Epithelial cell of esophagus (primary cell): ENCODE data around the gene GPC6.

Experiments
- DNase-seq: peaks from one replicate; pipeline ENCODE4 v3.0.0; 2010; ENCODE audit warnings: low read depth
- H3K4me3 ChIP-seq: 2 replicates; pipeline ENCODE4 v1.5.1; 2011; ENCODE audit warnings: mild to moderate bottlenecking, low read length, control low read depth
- TF ChIP-seq, protein P1 (sequence below): IDR thresholded peaks from 2 replicates; pipeline ENCODE4 v1.5.1; 2011; ENCODE audit warnings: low read depth, mild to moderate bottlenecking, low read length, control low read depth, inconsistent platforms; ENCODE audit not compliant: insufficient read depth; ENCODE audit errors: missing control alignments

GPC6 gene

DNA sequence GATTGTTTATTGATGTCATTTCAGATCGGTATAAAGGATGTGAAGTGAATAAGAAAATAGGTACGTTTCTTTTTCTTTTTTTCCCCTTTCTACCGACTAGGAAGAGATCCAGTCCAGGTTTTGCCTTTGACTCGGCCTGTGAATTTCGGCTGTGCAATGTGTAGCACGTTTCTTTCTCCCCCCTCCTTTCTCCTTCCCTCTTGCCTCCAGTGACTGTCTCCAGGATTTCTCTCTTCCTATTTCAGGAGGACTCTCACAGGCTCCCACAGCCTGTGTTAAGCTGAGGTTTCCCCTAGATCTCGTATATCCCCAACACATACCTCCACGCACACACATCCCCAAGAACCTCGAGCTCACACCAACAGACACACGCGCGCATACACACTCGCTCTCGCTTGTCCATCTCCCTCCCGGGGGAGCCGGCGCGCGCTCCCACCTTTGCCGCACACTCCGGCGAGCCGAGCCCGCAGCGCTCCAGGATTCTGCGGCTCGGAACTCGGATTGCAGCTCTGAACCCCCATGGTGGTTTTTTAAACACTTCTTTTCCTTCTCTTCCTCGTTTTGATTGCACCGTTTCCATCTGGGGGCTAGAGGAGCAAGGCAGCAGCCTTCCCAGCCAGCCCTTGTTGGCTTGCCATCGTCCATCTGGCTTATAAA is at the start of gene GPC6:
TSS of gene GPC6 (plus strand) at position 185 of the 657 bp plus-strand sequence.
- TF ChIP-seq, protein P1, sequence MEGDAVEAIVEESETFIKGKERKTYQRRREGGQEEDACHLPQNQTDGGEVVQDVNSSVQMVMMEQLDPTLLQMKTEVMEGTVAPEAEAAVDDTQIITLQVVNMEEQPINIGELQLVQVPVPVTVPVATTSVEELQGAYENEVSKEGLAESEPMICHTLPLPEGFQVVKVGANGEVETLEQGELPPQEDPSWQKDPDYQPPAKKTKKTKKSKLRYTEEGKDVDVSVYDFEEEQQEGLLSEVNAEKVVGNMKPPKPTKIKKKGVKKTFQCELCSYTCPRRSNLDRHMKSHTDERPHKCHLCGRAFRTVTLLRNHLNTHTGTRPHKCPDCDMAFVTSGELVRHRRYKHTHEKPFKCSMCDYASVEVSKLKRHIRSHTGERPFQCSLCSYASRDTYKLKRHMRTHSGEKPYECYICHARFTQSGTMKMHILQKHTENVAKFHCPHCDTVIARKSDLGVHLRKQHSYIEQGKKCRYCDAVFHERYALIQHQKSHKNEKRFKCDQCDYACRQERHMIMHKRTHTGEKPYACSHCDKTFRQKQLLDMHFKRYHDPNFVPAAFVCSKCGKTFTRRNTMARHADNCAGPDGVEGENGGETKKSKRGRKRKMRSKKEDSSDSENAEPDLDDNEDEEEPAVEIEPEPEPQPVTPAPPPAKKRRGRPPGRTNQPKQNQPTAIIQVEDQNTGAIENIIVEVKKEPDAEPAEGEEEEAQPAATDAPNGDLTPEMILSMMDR: no peak
- peak; percentile 96 for DNase-seq
- H3K4me3 ChIP-seq: peak within 1 kb of the TSS; percentile 65

DNA sequence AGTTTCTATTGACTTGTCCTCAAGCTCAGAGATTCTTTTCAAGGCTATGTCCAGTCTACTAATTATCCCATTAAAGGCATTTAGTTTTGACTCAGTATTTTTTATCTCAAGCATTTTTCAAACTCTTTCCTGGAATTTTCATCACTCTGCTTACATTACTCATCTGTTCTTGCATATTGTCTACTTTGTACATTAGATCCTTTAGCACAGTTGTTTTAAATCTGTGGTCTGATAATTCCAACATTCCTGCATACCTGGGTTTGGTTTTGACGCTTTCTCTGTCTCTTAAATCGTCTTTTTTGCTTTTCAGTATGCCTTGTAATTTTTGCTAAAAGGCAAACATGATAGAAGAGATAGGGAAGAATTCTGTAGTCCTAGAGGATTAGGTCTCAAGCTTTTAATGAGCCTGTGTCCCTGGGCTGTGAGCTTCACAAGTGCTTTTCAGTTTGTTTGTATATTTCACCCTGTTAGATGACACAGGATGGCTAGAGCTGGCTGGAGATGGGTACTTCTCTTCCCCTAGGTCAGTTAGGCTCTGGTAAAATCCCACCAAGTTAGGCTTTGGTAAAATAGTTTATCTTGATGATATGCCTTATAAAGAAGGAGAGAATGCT is 46.1 kb upstream of the GPC6 start:
- DNase-seq: no peak
- TF ChIP-seq, protein P1: no peak
- no peak overlapping the region for H3K4me3 ChIP-seq

DNA sequence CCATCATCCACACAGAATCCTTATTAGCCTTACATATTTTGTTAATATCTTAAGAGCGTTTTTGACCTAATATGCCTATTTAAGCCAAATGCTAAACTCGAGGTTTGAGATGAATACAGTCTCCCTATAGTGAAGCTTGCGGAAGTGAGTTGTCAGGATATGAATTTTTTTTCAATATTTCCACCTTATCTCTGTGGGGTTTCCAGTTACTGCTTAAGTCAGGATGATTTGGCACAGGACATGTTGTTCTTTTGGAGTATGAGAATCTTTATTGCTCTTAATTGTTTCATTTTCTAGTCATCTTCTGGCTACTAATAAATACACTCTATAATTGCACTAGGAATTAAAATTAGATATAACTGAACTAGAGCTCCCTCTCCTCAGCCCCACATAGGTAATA is 44.2 kb upstream of the GPC6 start:
- DNase-seq: no peak
- TF ChIP-seq, protein P1: no peak

DNA sequence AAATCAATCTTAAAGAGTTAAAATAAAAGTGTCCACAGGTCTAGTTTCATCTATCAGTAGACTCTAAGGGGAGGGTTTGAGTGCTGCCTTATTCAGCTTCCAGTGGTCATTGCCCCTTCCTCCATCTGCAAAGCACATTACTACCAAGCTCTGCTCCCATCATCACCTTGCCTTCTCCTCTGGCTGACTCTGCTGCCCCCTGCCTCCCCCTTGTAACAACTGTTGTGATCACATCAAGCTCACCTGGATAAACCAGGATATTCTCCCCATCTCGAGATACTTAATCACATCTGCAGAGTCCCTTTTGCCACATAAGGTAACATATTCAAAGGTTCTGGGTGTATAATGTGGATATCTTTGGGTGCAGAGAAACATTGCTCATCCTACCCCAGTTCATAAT is 43.3 kb upstream of the GPC6 start:
- TF ChIP-seq, protein P1: no peak
- no peak overlapping the region for H3K4me3 ChIP-seq
- no peak for DNase-seq

More for the DNA sequence above, 44.2 kb upstream of the GPC6 start:
- no peak overlapping the region for H3K4me3 ChIP-seq

DNA sequence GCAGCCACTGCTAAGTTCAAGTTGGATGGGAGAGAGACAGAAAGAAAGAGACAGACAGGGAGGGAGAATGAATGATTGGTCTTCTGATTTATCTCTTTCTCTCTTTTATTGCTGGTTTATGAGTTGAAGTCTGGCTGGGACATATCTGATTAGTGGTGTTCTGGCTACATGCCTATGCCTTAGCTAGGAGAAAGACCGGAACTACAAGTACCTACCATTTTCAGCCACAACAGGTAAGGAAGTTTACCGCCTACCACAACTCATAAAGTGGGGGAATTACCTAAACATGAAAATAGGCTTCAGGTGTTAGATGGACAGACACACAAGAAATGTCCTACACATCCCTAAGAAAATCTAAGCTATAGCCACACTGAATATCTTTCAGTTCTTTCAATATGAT is 36.6 kb upstream of the GPC6 start:
- TF ChIP-seq, protein P1: no peak
- no peak for DNase-seq
- H3K4me3 ChIP-seq: no peak overlapping the region

DNA sequence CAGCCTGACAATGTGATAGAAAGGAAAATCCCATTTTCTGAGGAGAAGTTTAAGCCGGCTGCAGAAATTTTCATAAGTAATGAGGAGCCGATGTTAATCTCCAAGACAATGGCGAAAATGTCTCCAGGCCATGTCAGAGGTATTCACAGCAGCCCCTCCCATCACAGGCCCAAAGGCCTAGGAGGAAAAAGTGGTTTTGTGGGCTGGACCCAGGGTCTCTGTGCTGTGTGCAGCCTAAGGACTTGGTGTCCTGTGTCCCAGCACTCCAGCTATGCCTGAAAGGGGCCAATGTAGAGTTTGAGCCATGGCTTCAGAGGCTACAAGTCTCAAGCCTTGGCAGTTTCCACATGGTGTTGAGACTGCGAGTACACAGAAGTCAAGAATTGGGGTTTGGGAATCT is 32.9 kb upstream of the GPC6 start:
- no peak overlapping the region for H3K4me3 ChIP-seq
- DNase-seq: no peak
- TF ChIP-seq, protein P1: no peak

DNA sequence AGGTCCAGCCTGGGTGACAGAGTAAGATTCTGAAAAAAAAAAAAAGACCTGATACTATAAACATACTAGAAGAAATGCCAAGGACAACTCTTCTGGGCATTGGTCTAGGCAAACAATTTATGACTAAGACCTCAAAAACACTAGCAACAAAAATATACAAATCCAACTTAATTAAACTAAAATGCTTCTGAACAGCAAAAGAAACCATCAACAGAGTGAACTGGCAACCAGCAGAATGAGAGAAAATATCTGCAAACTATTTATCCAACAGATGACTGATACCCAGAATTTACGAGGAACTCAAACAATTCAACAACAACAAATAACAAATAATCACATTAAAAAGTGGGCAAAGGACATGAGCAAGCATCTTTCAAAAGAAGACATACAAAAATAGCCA is 26.8 kb upstream of the GPC6 start:
- no peak for DNase-seq
- TF ChIP-seq, protein P1: no peak
- no peak overlapping the region for H3K4me3 ChIP-seq
